Loucy (cell line): ENCODE results near the gene AGPS.

Source experiments
- H2AFZ ChIP-seq: fragments of 200-600 bp; sonication (generic); 2 replicates; pipeline ENCODE4 v1.6.0; 2016; ENCODE audit warnings: antibody characterized with exemption, mild to moderate bottlenecking, low read length, moderate library complexity
- H3F3A ChIP-seq: fragments of 200-600 bp; 2 replicates; pipeline ENCODE4 v1.6.0; 2016; ENCODE audit warnings: antibody characterized with exemption, low read depth, mild to moderate bottlenecking
- H3K27me3 ChIP-seq: fragments of 200-600 bp; sonication (generic); 2 replicates; pipeline ENCODE4 v1.6.1; 2014; ENCODE audit warnings: low read length, mild to moderate bottlenecking; ENCODE audit not compliant: insufficient read depth, poor library complexity, severe bottlenecking
- H3K36me3 ChIP-seq: fragments of 200-600 bp; sonication (generic); 2 replicates; pipeline ENCODE4 v1.6.1; 2016; ENCODE audit warnings: low read length; ENCODE audit not compliant: insufficient read depth
- H3K4me1 ChIP-seq: fragments of 200-600 bp; sonication (generic); 2 replicates; pipeline ENCODE4 v1.5.1; 2014; ENCODE audit warnings: low read length, mild to moderate bottlenecking; ENCODE audit not compliant: insufficient read depth, poor library complexity, severe bottlenecking
- H3K4me2 ChIP-seq: fragments of 200-600 bp; sonication (generic); 2 replicates; pipeline ENCODE4 v1.6.0; 2014; ENCODE audit warnings: antibody characterized with exemption, low read length, low read depth, mild to moderate bottlenecking; ENCODE audit not compliant: poor library complexity, severe bottlenecking
- H3K4me3 ChIP-seq: fragments of 200-600 bp; sonication (generic); 2 replicates; pipeline ENCODE4 v1.5.1; 2014; ENCODE audit warnings: low read length, mild to moderate bottlenecking, mixed read lengths; ENCODE audit not compliant: poor library complexity, severe bottlenecking
- H3K79me2 ChIP-seq: fragments of 200-600 bp; sonication (generic); 2 replicates; pipeline ENCODE4 v1.6.1; 2014; ENCODE audit warnings: low read length; ENCODE audit not compliant: insufficient read depth
- H3K9ac ChIP-seq: fragments of 200-600 bp; sonication (generic); 2 replicates; pipeline ENCODE4 v1.6.0; 2014; ENCODE audit warnings: mild to moderate bottlenecking, low read depth, low read length, moderate library complexity; ENCODE audit not compliant: poor library complexity, severe bottlenecking
- H3K9me2 ChIP-seq: fragments of 200-600 bp; sonication (generic); replicated peaks from 2 replicates; pipeline ENCODE4 v1.6.1; 2016; ENCODE audit warnings: low read depth, low read length, mixed read lengths
- H3K9me3 ChIP-seq: fragments of 200-600 bp; sonication (generic); 2 replicates; pipeline ENCODE4 v1.6.1; 2014; ENCODE audit warnings: mild to moderate bottlenecking, antibody characterized with exemption, low read length, low read depth; ENCODE audit not compliant: insufficient read depth
- H4K20me1 ChIP-seq: fragments of 200-600 bp; sonication (generic); 2 replicates; pipeline ENCODE4 v1.6.0; 2014; ENCODE audit warnings: antibody characterized with exemption, low read length, mild to moderate bottlenecking; ENCODE audit not compliant: insufficient read depth, poor library complexity, severe bottlenecking
- EZH2phosphoT487 ChIP-seq: fragments of 200-600 bp; IDR thresholded peaks from 2 replicates; pipeline ENCODE4 v1.6.1; 2018; ENCODE audit warnings: antibody characterized with exemption, mild to moderate bottlenecking, moderate library complexity, borderline replicate concordance
- TF ChIP-seq, protein P1 (sequence below): fragments of 200-600 bp; sonication (generic); conservative IDR thresholded peaks from 2 replicates; pipeline ENCODE4 v1.5.1; 2014; ENCODE audit warnings: mild to moderate bottlenecking, antibody characterized with exemption, low read length

Gene AGPS

DNA sequence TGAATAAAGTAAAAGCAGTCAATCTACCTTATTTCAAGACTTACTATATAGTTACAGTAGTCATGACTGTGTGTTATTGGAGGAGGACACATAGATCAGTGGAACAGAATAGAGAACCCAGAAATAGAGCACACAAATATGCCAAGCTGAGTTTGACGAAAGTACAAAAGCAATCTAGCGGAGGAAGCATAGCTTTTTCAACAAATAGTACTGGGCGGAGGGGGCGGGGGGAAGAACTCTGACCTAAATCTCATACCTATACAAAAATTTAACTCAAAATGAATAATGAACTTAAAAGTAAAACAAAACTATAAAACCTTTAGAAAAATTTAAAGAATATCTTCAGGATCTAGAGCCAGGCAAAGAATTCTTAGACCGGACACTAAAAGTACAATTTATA is 139.1 kb downstream of the AGPS start:
- H3K36me3 ChIP-seq: peaks cover 13% of the 10 kb centered on the region; the same call in 1 of the 2 replicates
- H3K4me3 ChIP-seq: no peak overlapping the region
- no peaks in the 10 kb centered on the region for H3K9me2 ChIP-seq
- H3K79me2 ChIP-seq: no peaks in the 10 kb centered on the region
- TF ChIP-seq EZH2phosphoT487: no peak
- TF ChIP-seq, protein P1, sequence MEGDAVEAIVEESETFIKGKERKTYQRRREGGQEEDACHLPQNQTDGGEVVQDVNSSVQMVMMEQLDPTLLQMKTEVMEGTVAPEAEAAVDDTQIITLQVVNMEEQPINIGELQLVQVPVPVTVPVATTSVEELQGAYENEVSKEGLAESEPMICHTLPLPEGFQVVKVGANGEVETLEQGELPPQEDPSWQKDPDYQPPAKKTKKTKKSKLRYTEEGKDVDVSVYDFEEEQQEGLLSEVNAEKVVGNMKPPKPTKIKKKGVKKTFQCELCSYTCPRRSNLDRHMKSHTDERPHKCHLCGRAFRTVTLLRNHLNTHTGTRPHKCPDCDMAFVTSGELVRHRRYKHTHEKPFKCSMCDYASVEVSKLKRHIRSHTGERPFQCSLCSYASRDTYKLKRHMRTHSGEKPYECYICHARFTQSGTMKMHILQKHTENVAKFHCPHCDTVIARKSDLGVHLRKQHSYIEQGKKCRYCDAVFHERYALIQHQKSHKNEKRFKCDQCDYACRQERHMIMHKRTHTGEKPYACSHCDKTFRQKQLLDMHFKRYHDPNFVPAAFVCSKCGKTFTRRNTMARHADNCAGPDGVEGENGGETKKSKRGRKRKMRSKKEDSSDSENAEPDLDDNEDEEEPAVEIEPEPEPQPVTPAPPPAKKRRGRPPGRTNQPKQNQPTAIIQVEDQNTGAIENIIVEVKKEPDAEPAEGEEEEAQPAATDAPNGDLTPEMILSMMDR: no peak
- no peaks in the 10 kb centered on the region for H3F3A ChIP-seq
- no peaks in the 10 kb centered on the region for H3K4me1 ChIP-seq
- H2AFZ ChIP-seq: no peak overlapping the region
- no peaks in the 10 kb centered on the region for H4K20me1 ChIP-seq
- H3K9ac ChIP-seq: no peak overlapping the region
- no peak overlapping the region for H3K4me2 ChIP-seq
- H3K27me3 ChIP-seq: no peaks in the 10 kb centered on the region
- H3K9me3 ChIP-seq: no peaks in the 10 kb centered on the region

DNA sequence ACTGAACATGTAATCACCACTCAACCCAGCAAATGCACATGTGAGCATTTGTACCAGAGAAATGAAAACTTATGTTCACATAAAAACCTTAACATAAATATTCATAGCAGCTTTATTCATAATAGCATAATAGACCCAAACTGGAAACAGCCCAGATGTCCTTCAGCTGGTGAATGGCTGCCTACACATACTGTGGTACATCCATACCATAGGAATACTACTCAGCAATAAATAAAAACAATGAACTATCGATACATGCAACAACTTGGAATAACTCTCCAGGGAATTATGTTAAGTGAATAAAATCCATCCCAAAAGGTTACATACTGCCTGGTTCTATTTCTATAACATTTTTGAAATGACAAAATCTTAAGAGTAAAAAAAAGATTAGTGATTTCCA is 140.0 kb downstream of the AGPS start:
- Histone ChIP-seq H4K20me1 (no peaks in the 10 kb centered on the region), H3K9ac (no peak overlapping the region), H3K79me2 (no peaks in the 10 kb centered on the region), H3K9me2 (no peaks in the 10 kb centered on the region), H3K4me1 (no peaks in the 10 kb centered on the region), H3F3A (no peaks in the 10 kb centered on the region), H3K27me3 (no peaks in the 10 kb centered on the region), H3K4me2 (no peak overlapping the region), H3K4me3 (no peak overlapping the region), H2AFZ (no peak overlapping the region), H3K36me3 (peaks cover 17% of the 10 kb centered on the region; the same call in 1 of the 2 replicates), H3K9me3 (no peaks in the 10 kb centered on the region)
- TF ChIP-seq EZH2phosphoT487: no peak
- TF ChIP-seq, protein P1: no peak

DNA sequence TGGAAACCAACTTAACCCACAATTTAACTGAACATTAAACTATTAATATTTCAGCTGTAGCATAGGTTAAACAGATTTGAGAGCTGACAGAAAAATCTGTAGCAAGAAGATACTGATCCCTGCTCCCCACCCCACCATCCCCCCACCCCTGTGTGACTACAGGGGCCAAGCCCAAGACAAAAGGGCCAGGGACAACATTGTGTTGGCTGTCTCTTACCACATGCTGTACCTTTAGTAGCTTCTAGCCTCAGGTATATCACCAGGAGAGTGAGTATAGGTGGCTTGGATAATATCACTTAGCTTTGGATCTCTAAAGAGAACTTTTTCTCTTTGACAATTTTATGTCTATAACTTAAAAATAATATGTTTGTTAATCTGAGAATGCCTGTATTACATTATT is 140.7 kb downstream of the AGPS start:
- Histone ChIP-seq H3F3A (no peaks in the 10 kb centered on the region), H3K27me3 (no peaks in the 10 kb centered on the region), H3K4me3 (no peak overlapping the region), H4K20me1 (no peaks in the 10 kb centered on the region), H2AFZ (no peak overlapping the region), H3K4me1 (no peaks in the 10 kb centered on the region), H3K36me3 (peaks cover 24% of the 10 kb centered on the region; the same call in 1 of the 2 replicates), H3K9me2 (no peaks in the 10 kb centered on the region), H3K9ac (no peak overlapping the region), H3K79me2 (no peaks in the 10 kb centered on the region), H3K9me3 (no peaks in the 10 kb centered on the region), H3K4me2 (no peak overlapping the region)
- TF ChIP-seq, protein P1: no peak
- TF ChIP-seq EZH2phosphoT487: no peak
